DMS153 treated with DMSO at 0.1 percent for 48 hours (cell line): Measurements from ENCODE around the gene LRRC74B.
"Not testable (repeated sequence)": the region's sequence is repeated elsewhere in the genome, so short reads cannot be mapped to it uniquely, and the experiment has no call there.

Experiments
- DNase-seq: peaks from one replicate; lab custom pipeline; 2025; ENCODE audit not compliant: unreplicated experiment; lab: John Stamatoyannopoulos, UW

The LRRC74B gene

GRCh38 chr22:21032037-21032867 is 13.5 kb upstream of the LRRC74B start, which contains the start of gene SLC7A4:
Gene SLC7A4 (minus strand): TSS chr22:21032561. CDS start chr22:21031812, 749 bp downstream.
- DNase-seq = no peak

- no peak for DNase-seq
These were observed 12.7 kb upstream of the LRRC74B start for GRCh38 chr22:21032868-21033688.

GRCh38 chr22:21033895-21034294 is 11.9 kb upstream of the LRRC74B start:
- DNase-seq = no peak

- DNase-seq = no peak
These were observed 10.8 kb upstream of the LRRC74B start for GRCh38 chr22:21034989-21035388.

DNA sequence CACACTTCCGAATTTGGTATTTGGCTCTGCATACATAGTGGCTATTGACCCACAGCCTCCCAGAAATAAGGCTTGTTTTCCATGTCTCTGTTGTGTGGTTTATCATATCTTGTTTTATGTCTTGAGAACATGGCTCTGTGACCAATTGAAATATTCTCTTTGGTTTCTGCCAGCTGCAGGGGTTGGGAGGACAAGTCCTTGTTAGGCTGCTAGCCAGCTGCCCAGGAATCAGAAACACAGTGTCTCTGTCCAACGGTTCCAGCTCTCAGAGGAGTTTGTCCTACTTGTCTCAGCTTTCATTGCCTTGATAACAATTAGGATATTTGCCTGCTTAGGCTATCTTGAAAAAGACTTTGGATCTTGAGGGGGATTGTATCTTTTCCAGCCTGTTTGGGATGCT is 7.3 kb upstream of the LRRC74B start:
- DNase-seq = no peak

GRCh38 chr22:21039158-21039557 is 6.6 kb upstream of the LRRC74B start:
- DNase-seq = not testable (repeated sequence)

DNA sequence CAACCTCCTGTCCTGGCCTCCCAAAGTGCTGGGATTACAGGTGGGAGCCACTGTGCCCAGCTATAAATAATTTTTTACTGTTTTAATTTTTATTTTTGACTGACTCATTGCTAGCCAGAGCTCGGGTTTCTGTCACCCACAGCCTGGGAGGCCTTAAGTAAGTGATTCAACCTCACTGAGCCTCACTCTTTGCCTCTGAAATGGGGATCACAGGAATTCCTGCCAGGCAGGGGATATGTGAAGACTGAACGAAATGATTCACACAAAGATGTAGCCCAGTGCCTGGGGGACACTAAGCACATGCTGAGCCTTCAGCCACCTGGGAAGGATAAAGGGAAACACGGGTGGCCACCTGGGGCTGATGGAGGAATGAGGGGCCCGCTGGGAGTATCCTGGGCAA is 3.8 kb upstream of the LRRC74B start:
- no peak for DNase-seq

- DNase-seq = no peak
These were observed 2.5 kb upstream of the LRRC74B start for GRCh38 chr22:21042978-21043859.

DNA sequence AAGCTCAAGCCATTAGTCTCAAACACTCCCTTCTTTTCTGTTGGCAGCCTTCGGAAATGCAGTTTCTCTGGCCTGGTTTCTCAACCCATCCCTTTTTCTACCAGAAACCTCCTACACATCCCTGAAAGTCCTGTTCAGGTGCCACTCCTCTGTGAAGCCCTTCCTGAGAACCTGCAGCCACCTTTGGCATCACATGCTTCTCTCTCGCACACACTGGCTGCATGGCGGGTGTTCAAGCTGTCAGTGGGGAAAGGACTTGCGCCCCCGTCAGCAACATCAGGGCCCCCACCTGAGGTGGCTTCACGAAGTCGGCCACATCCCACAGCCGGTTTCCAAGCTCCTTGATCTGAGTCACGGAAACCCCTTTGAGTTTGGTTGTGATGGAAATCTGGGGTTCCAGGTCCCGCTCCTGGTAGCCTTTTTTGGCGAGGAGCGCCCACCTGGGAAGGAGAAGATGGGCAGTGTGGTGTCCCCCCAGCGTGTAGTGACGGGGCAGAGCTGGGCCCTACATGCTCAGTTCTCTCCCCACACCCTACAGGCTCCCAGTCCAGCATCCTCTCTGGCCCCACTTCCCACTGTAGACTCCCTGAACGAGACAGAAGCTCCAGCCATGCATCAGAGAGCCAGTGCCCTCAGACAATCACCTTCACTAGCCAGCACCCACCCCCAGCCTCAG is 1.7 kb upstream of the LRRC74B start:
- no peak for DNase-seq

GRCh38 chr22:21044931-21045584 is 688 bp upstream of the LRRC74B start:
- DNase-seq = peak; percentile 19

- no peak for DNase-seq
These were observed 1.4 kb downstream of the LRRC74B start for GRCh38 chr22:21047035-21047661.

GRCh38 chr22:21047730-21048129 is 2.0 kb downstream of the LRRC74B start:
- peak; percentile 20 for DNase-seq

GRCh38 chr22:21048448-21048847 is 2.7 kb downstream of the LRRC74B start:
- not testable (repeated sequence) for DNase-seq

GRCh38 chr22:21048965-21049364 is 3.2 kb downstream of the LRRC74B start:
- not testable (repeated sequence) for DNase-seq

- no peak for DNase-seq
These were observed 5.5 kb downstream of the LRRC74B start for GRCh38 chr22:21051145-21051830.

GRCh38 chr22:21051831-21052400 is 6.2 kb downstream of the LRRC74B start:
- DNase-seq = no peak

DNA sequence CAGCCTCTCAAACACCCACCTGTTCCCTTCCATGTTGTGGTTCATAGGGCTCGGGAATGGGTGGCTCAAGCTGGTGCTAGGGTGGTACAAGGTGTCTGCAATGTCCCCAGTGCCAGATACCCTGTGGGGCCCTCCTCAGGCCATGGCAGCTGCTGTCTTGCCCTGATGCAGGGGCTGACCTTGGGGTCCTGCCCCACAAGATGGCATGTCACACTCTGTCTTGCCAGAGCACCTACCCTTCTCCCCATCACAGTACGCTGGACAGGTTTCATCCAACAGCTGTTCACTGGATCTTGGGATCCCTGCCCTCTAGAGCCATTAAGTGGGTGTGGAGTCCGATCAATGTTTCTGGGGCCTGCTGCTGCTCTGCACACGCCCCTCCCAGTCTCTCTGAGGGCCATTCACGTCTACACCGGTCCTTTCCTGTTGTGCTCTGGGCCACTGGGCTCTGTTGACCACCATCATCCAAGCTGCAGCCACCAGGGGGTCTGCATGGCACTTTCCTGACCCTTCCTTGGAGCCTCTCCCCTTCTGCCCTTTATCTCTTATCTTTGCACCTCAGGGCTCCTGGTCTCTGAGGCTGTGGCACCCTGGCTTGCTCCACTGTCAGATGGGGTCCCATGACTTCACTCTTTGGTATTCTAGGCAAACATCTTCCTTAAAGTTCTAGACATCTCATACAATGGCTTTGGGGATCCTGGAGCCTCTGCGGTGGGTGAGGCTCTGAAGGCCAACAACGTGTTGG is 7.1 kb downstream of the LRRC74B start:
- no peak for DNase-seq
